CD14-positive monocyte (primary cell): Measurements from ENCODE around the gene COPS6. TPM values are rescaled to one million over a fixed set of nuclear protein-coding genes. Genes with fewer than 3 reads are reported as not detected.

ENCODE experiments used
- DNase-seq, 3 donors: peaks; one replicate each; pipeline ENCODE4 v3.0.0-alpha.2; 2011 to 2022
- H2AFZ ChIP-seq: 2 replicates; pipeline ENCODE4 v1.6.0; 2012; ENCODE audit warnings: mild to moderate bottlenecking, low read depth, low read length, inconsistent platforms; ENCODE audit not compliant: insufficient read depth, poor library complexity, severe bottlenecking
- H3K27ac ChIP-seq, 2 donors: 1 replicate in 1 of 2; 2 replicates in 1 of 2; pipeline ENCODE4 v1.5.1; 2012 to 2013; ENCODE audit warnings: low read length in 2 of 2, control low read depth in 1 of 2, inconsistent platforms in 1 of 2, low read depth in 1 of 2, mild to moderate bottlenecking in 1 of 2
- H3K27me3 ChIP-seq, 2 donors: one replicate each; pipeline versions ENCODE4 v1.6.0 to v1.6.1; 2011 to 2013; ENCODE audit warnings: low read length in 2 of 2; ENCODE audit not compliant: control insufficient read depth in 2 of 2, insufficient read depth in 2 of 2
- H3K36me3 ChIP-seq, 2 donors: replicated peaks in 1 of 2; 1 replicate in 1 of 2; 2 replicates in 1 of 2; pipeline versions ENCODE4 v1.5.1 to v1.6.1; 2012 to 2013; ENCODE audit warnings: low read length in 2 of 2, control low read depth in 1 of 2, inconsistent platforms in 1 of 2, mild to moderate bottlenecking in 1 of 2; ENCODE audit not compliant: insufficient read depth in 2 of 2, control insufficient read depth in 1 of 2
- H3K4me1 ChIP-seq, 2 donors: 1 replicate in 1 of 2; 2 replicates in 1 of 2; pipeline versions ENCODE4 v1.5.1 to v1.6.1; 2012 to 2013; ENCODE audit warnings: low read length in 2 of 2, control low read depth in 1 of 2, inconsistent platforms in 1 of 2, mild to moderate bottlenecking in 1 of 2, moderate library complexity in 1 of 2; ENCODE audit not compliant: insufficient read depth in 2 of 2, control insufficient read depth in 1 of 2
- H3K4me2 ChIP-seq: replicated peaks from 2 replicates; pipeline ENCODE3; 2012; ENCODE audit warnings: low read length, moderate library complexity, mild to moderate bottlenecking; ENCODE audit not compliant: poor library complexity, severe bottlenecking; ENCODE audit errors: extremely low read depth
- H3K4me3 ChIP-seq, 3 experiments: fragments of 200-600 bp in 1 of 3; sonication (generic) in 1 of 3; replicated peaks in 1 of 3; 1 replicate in 2 of 3; 2 replicates in 1 of 3; pipeline ENCODE4 v1.5.1; 2011 to 2013; ENCODE audit warnings: low read length in 3 of 3, mild to moderate bottlenecking in 3 of 3, control low read depth in 2 of 3, low read depth in 2 of 3, inconsistent platforms in 1 of 3, moderate library complexity in 1 of 3
- H3K79me2 ChIP-seq: 2 replicates; pipeline ENCODE4 v1.6.0; 2012; ENCODE audit warnings: mild to moderate bottlenecking, control low read depth, inconsistent platforms, low read length, moderate library complexity; ENCODE audit not compliant: insufficient read depth
- H3K9ac ChIP-seq: 2 replicates; pipeline ENCODE4 v1.6.0; 2017; ENCODE audit warnings: low read length, mild to moderate bottlenecking; ENCODE audit not compliant: insufficient read depth, poor library complexity, severe bottlenecking
- H3K9me3 ChIP-seq, 2 donors: replicated peaks in 1 of 2; 1 replicate in 1 of 2; 2 replicates in 1 of 2; pipeline versions ENCODE4 v1.5.1 to v1.6.1; 2012 to 2013; ENCODE audit warnings: low read length in 2 of 2, control low read depth in 1 of 2; ENCODE audit not compliant: control insufficient read depth in 1 of 2, insufficient read depth in 1 of 2
- H4K20me1 ChIP-seq: 2 replicates; pipeline ENCODE4 v1.6.0; 2012; ENCODE audit warnings: mild to moderate bottlenecking, low read length, control low read depth, moderate library complexity; ENCODE audit not compliant: insufficient read depth
- H3K27ac Mint-ChIP-seq, 7 donors: one replicate each; pipeline ENCODE4 v1.8.0; 2020; ENCODE audit warnings: mild to moderate bottlenecking in 7 of 7, mixed read lengths in 7 of 7, moderate library complexity in 6 of 7, inconsistent platforms in 2 of 7
- H3K27me3 Mint-ChIP-seq, 3 donors: one replicate each; pipeline ENCODE4 v1.8.0; 2021 to 2022; ENCODE audit warnings: low read depth in 3 of 3, mild to moderate bottlenecking in 3 of 3, mixed read lengths in 3 of 3, moderate library complexity in 3 of 3, inconsistent platforms in 1 of 3
- H3K36me3 Mint-ChIP-seq, 2 donors: one replicate each; pipeline ENCODE4 v1.8.0; 2020; ENCODE audit warnings: mixed read lengths in 2 of 2, inconsistent platforms in 1 of 2, mild to moderate bottlenecking in 1 of 2
- H3K4me1 Mint-ChIP-seq: one replicate; pipeline ENCODE4 v1.8.0; 2020; ENCODE audit warnings: mild to moderate bottlenecking, mixed read lengths
- H3K4me3 Mint-ChIP-seq, 2 donors: one replicate each; pipeline ENCODE4 v1.8.0; 2020; ENCODE audit warnings: mild to moderate bottlenecking in 2 of 2, mixed read lengths in 2 of 2, moderate library complexity in 1 of 2
- H3K9me3 Mint-ChIP-seq, 7 donors: one replicate each; pipeline ENCODE4 v1.8.0; 2020 to 2022; ENCODE audit warnings: mixed read lengths in 7 of 7, mild to moderate bottlenecking in 6 of 7, moderate library complexity in 6 of 7, inconsistent platforms in 2 of 7
- WGBS: methylation state at CpG from one replicate; pipeline ENCODE4 v1.1.5; 2013; ENCODE audit warnings: missing lambda C conversion rate; ENCODE audit not compliant: insufficient coverage; 5-methylcytosine and 5-hydroxymethylcytosine counted together
- intact Hi-C, 2 donors: fragments of 100-400 bp; cut with micrococcal nuclease; formaldehyde crosslinking; loops; one replicate each; pipeline versions ENCODE4 v1.15.0 to v1.15.1; 2023
- polyA plus RNA-seq, 3 donors: library from polyadenylated mRNA; depleted of rRNA in 1 of 3; unstranded in 2 of 3; stranded (reverse) in 1 of 3; fragments of 300-500 nt in 2 of 3; fragments of >200 nt in 1 of 3; fragmentation: Illumina TruSeq in 2 of 3; gene quantifications; 1 replicate in 2 of 3; 2 replicates in 1 of 3; pipeline ENCODE4 v1.2.3, GENCODE V29; 2012 to 2021
- TF ChIP-seq, protein P1 (sequence below): fragments of 200-600 bp; IDR thresholded peaks from one replicate; pipeline ENCODE4 v1.8.0; 2022; ENCODE audit warnings: antibody characterized with exemption, mild to moderate bottlenecking

Gene COPS6
- polyA plus RNA-seq, 3 donors, result 77.1 to 119 (median 109) TPM

DNA sequence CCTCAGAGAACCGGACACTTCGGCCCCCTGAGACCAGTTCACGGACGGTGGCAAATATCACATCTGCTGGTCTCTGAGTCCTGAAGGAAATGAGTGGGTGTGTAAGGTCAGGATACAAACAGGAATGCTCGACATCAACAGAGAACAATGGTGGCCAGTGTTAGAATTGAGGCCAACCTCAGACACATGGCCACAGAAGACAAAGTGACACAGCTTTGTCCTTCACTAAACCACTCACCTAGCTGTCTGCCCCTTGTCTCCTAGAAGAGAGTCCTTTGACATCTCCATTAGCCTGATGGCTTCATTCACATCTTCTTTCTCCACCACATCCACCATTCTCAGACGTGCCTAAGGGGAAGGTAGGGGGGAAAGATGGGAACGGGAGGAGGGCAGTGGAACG, 4.3 kb downstream of the COPS6 start:
- H3K4me3 Mint-ChIP-seq, result no peak overlapping the region
- H3K27ac Mint-ChIP-seq, result peak overlapping the region in 5 of 7 donors; percentile 20 to 82 (median 59)

DNA sequence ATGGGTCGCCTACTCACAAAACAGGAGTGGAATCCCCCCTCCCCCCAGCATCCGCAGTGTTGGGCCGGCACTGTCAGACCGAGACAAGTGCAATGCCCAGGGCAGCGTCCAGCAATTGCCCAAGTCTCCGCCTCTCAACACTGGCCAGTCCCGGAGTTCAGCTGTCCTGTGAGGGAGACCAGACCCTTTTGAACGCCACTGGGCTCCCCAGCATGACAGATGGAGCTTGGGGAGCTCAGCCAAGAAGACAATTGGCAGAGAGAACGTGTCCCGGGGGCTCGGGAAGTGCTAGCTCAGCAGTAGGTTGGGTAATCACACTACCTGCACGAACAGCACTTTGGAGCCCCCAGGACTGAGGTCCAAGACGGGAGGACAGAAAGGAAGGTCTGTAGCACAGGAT, 4.7 kb downstream of the COPS6 start:
- Histone ChIP-seq H4K20me1 (no peaks in the 10 kb centered on the region), H2AFZ (no peak overlapping the region), H3K27me3 (no peaks in the 10 kb centered on the region), H3K4me2 (no peak overlapping the region), H3K9ac (no peak overlapping the region), H3K27ac (no peak overlapping the region), H3K4me1 (peaks cover 9 to 12% of the 10 kb centered on the region in 2 donors), H3K4me3 (no peak overlapping the region), H3K9me3 (no peaks in the 10 kb centered on the region), H3K79me2 (peaks cover 29% of the 10 kb centered on the region), H3K36me3 (peaks cover 80 to 84% of the 10 kb centered on the region in 2 donors)
- Mint-ChIP-seq H3K27me3 (peaks cover 0 to 1% (median 0%) of the 10 kb centered on the region in 3 donors), H3K9me3 (no peaks in the 10 kb centered on the region), H3K4me3 (no peak overlapping the region), H3K4me1 (peaks cover 11% of the 10 kb centered on the region), H3K27ac (peak overlapping the region in 4 of 7 donors; percentile 59 to 82 (median 74)), H3K36me3 (peaks cover 78 to 83% of the 10 kb centered on the region in 2 donors)
- TF ChIP-seq, protein P1, sequence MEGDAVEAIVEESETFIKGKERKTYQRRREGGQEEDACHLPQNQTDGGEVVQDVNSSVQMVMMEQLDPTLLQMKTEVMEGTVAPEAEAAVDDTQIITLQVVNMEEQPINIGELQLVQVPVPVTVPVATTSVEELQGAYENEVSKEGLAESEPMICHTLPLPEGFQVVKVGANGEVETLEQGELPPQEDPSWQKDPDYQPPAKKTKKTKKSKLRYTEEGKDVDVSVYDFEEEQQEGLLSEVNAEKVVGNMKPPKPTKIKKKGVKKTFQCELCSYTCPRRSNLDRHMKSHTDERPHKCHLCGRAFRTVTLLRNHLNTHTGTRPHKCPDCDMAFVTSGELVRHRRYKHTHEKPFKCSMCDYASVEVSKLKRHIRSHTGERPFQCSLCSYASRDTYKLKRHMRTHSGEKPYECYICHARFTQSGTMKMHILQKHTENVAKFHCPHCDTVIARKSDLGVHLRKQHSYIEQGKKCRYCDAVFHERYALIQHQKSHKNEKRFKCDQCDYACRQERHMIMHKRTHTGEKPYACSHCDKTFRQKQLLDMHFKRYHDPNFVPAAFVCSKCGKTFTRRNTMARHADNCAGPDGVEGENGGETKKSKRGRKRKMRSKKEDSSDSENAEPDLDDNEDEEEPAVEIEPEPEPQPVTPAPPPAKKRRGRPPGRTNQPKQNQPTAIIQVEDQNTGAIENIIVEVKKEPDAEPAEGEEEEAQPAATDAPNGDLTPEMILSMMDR, result no peak
- WGBS, result 87% methylated on average over 9 of the region's 13 CpGs
- intact Hi-C loops, result no loop called here
- DNase-seq, result no peak

More for the DNA sequence above, 4.3 kb downstream of the COPS6 start:
- no peaks in the 10 kb centered on the region for H3K9me3 ChIP-seq
- H3K79me2 ChIP-seq, result peaks cover 25% of the 10 kb centered on the region
- H3K4me1 Mint-ChIP-seq, result peaks cover 13% of the 10 kb centered on the region
- peaks cover 73 to 78% of the 10 kb centered on the region in 2 donors for H3K36me3 Mint-ChIP-seq
- WGBS, result 95% methylated on average over 4 of the region's 8 CpGs
- H3K27me3 ChIP-seq, result no peaks in the 10 kb centered on the region
- H3K9me3 Mint-ChIP-seq, result no peaks in the 10 kb centered on the region
- no peak overlapping the region for H3K4me2 ChIP-seq
- no peak overlapping the region for H3K27ac ChIP-seq
- no peak for DNase-seq
- no peak overlapping the region for H2AFZ ChIP-seq
- H3K27me3 Mint-ChIP-seq, result peaks cover 0 to 1% (median 0%) of the 10 kb centered on the region in 3 donors
- peaks cover 75 to 79% of the 10 kb centered on the region in 2 donors for H3K36me3 ChIP-seq
- intact Hi-C loops, result no loop called here
- peaks cover 13 to 17% of the 10 kb centered on the region in 2 donors for H3K4me1 ChIP-seq
- no peak overlapping the region for H3K4me3 ChIP-seq
- TF ChIP-seq, protein P1, result no peak
- H4K20me1 ChIP-seq, result no peaks in the 10 kb centered on the region
- H3K9ac ChIP-seq, result no peak overlapping the region
